8988T (cell line): ENCODE measurements around the gene HYI.
"Not testable (repeated sequence)": the region's sequence is repeated elsewhere in the genome, so short reads cannot be mapped to it uniquely, and the experiment has no call there.

Source experiments
- DNase-seq: peaks from one replicate; pipeline ENCODE4 v3.0.0; 2011

The HYI gene

DNA sequence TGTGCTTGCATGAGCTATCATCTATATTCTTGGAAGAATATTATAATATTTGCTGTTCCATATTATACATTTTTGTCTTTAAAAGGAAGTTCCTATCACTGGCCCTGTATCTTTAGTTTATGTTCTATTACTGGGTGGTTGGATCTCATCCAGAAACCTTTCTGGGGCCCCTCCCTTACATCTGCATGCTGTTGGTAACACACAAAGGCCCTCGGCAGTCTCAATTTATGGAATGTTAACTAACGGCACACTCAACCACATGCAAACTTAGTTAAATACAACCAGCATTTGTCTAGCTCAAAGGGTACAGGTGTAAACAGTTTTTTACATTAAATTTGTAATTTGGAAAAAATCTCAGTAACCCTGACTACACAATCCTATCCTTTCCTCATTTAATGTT, 9.7 kb upstream of the HYI start:
- DNase-seq = no peak

DNA sequence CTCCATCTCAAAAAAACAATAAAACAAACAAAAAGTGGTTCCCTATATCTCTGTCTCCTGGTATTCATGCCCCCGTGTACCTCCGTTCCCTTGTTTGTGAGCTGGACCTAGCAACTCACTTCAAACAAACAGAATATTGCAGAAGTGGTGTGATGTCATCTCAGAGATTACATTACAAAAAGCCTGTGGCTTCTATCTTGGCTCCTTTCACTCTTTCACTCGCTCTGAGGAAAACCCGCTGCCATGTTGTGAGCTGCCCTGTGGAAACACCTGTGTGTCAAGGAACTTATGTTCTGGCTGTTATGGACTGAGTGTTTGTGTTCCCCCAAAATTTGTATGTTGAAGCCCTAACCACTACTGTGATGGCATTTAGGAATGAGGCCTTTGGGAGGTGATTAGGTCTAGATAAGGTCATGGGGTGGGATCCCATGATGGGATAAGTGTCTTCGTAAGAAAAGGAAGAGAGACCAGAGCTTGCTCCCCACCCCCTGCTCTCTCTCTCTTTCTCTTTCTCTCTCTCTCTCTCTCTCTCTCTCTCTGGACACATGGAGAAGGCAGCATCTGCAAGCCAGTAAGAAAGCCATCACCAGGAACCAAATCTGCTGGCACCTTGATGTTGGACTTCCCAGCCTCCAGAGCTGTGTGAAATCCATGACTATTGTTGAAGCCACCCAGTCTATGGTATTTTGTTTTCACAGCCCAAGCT, 7.4 kb upstream of the HYI start:
- no peak for DNase-seq

DNA sequence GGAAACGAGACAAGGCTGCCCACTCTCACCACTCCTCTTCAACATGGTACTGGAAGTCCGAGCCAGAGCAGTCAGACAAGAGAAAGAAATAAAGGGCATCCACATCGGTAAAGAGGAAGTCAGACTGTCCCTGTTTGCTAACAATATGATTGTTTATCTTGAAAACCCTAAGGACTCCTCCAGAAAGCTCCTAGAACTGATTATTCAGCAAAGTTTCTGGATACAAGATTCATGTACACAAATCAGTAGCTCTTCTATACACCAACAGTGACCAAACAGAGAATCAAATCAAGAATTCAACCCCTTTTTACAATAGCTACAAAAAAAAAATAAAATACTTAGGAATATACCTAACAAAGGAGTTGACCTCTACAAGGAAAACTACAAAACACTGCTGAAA, 4.6 kb upstream of the HYI start:
- DNase-seq = not testable (repeated sequence)

DNA sequence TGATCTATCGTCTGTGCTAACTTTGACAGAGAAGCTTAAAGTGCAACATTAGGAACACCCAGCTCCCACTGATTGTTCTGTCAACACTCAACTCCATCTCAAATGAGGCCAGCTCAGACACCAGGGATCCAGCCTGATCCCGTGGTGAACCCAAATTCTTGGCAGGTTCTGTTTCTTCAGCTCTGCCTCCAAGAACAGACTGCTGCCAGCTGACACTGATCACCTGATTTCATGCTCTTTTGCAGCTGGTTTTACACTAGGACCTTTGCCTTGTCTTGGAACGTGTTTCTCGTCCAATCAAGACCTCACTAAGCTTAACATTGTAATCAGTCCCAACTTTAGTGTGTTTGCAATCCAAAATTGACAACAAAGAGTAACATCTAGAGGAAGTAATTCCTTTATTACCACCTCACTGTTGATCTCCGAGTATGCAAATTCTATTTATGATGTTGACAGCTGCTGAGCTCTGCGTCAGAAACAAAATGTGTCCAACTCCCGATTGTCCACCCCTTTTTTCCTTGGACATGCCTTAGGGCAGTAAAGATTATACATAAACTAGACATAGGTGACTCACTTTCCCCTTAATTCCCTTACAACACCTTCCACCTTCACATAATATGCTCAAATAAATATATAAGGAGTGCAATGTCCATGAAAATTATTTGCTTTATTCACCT, 1.6 kb upstream of the HYI start:
- no peak for DNase-seq

DNA sequence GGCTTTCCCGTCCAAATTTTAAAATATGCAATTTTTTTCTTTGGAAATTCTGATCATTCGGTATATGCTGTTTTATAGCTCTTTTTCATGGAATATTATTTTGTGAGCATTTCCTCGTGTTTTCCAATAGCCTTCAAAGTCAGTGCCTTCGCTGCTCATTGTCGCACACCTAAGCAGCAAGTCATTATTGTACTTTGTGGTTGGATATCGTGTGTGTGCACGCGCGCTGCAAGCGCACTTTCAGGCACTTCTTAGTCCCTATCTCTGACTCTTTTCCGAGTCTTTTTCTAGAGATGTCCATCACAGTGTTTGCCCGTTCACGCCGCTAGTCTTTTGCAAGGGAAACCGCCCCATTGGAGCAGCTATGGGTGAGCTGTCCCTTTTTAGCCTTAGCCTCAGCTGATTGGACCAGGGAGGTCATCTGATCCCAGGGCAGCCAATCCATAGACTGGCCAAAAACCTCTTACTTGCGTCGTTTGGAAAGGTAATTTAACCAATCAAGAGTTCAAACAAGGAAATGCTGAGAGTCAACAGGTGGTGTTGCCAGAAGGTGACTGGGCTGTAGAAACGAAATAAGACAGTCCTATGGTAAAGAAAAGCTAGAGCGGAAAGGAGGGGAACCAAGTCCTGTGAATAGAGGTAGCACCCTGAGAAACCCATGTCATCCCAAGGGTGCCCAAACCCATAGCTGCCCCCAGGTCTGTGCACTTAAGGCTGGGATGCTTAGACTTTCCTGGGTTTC, 710 bp upstream of the HYI start:
- DNase-seq = no peak

DNA sequence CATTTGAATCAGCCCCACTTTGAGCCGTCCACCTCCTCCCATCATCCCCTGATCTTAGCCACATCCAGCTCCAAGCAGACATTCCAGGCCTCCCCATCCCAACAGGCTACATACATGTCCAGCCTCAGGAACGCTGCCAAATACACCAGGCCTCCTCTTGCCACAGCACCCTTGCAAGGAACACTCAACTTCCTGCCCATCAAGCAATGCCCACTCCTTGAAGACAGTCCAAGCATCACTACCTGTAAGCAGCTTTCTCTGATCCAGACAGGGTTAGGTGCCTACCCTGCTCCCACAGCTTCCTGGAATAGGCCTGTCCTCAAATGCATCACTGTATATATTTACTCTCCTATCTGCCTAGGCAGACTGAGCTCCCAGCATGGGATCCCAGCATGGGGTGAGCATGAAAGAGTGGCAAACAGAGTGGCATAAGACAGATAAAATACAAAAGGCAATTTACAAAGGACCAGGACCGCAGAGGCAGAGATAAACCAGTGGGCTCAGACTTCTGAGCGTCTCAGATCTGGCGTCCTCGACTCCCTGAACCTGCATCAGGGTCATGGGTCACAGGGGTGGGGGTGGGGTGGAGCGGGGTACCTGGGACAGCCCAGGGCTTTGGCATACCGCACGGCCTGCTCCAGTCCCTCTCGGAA, 816 bp downstream of the HYI start:
- no peak for DNase-seq

DNA sequence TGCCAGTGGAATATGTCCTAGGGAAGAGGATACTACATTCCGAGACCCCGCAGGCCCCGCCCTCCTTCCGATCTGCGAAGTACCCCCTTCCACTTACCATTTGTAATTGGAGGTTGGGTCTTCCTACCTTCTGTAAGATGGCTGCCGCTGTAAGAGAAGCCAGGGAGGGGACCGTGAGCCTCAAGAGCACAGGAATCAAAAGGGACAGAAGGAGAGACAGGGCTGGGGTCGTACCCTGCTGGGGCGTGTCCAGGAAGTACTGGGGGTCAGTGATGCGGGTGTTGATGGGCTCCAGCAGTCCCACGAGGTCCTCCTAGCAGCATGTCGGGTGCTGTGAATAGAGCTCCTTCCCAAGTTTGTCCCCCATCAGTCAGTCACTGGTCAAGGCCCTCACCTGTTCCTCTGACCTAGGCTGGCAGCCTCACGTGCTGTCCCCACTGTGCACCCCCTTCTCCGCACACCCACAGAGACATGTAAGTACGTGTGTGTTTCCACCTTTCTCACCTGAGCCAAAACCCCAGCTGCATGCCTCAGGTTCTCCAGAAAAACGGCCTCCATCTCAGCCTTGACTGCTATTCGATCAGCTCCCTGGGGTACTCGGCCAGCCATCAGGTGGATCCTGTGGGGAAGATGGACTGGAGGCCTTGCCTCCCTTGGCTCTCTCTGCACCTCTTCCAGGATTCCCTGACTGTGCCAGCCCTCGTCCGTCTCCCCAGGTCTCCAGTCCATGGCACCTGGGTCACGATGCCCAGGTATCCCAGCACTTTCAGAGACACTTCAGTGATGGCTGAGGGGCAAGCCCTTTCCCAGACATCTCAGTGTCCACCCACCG, 1.8 kb downstream of the HYI start:
- DNase-seq = no peak

DNA sequence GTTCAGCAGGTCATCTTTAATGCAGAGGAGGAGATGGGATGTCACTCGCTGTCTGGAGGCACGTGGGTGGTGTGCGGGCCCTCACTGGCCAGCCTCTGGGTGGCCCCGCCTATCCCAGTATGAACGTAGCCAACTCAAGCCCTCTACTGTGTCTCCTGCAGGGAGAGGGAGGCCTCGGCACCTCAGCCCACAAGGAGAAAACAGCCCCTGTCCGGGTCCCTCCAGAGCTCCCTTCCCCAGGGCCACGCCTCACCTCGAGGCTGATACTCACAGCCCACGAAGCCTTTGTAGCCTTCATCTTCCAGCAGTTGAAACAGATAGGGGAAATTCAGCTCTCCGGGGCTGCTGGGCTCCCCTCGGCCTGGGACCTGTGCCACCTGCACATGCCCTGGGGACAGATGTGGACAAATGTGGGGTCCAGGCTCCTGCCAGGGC, 2.6 kb downstream of the HYI start:
- DNase-seq = no peak

DNA sequence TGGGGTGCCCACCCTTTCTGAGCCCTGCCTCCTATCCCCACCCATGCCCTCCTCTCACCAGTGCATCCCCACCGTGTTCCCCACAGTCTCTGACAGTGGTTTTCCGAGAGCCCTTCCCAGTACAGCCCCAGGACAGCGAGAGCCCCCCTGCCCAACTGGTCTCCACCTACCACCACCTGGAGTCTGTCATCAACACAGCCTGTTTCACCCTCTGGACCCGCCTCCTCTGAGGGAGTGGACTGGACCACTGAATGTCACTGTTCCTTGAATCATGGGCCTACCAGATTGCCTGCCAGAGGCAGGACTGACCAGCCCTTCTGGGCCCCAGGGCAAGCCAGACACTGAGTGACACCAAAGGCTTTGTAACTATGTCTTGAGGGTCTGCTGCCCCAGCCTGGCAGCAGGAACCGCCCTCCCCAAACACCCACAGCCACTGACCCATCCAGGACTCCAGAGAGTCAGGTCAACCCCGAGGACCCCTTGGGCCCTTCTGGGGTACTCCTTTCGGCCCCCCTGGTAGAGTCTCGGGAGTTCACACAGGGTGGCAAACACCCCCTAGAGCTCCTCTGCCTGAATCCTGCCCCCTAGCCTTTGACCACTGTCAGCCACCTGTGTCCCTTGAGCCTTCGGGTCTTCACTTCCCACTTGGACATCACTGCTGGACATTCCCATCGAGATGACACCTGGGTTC, 3.3 kb downstream of the HYI start:
- no peak for DNase-seq

DNA sequence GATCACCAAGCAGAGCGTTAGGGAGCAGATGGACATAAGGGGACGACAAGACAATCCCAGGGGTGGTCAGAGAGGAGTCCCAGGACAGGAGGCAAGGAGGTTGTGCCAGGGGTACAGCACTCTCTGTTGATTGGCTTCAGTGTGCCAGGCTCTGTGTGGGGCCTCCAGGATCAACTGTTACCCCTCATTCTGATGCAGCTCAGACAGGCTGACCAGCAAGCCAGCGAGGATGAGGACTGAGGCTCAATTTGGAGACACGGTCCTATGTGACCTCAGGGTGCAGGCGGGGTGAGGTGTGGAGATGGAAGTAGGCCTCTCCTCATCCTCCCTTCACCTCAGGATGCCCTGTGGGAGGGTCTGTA, 4.0 kb downstream of the HYI start:
- no peak for DNase-seq

DNA sequence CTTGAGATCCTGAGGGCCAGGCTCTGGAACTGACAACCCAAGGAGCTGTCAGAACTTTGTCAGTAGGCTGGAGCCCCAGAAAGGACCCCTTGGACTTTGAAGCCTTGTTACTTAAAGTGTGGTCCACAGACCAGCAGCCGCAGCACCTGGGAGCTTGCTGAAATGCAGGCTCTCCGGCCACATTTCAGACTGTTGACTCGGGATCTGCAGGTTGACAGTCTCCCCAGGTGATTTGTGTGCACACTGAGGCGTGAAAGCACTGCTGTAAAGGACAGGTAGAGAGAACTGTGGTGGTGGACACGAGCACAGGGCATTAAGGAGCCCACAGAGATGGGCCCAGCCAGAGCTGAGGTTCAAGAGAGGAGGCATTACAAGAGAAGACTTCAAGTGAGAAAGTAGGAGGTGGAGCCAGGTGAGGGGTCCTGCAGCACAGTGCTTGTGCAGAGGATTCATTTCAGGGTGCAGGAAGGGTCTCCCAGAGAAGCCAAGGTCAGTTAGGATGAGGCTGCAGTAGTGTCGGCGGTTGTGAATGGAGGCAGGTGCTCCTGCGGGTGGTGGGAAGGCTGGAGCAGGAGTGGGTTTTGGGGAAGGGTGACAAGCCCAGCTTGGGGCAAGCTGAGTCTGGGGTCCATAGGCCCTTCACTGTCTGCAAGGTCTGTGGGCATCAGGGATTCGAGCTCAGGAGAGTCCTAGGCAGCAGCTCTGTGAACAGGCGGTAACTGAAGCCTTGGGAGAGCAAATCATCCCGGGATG, 4.6 kb downstream of the HYI start:
- no peak for DNase-seq

DNA sequence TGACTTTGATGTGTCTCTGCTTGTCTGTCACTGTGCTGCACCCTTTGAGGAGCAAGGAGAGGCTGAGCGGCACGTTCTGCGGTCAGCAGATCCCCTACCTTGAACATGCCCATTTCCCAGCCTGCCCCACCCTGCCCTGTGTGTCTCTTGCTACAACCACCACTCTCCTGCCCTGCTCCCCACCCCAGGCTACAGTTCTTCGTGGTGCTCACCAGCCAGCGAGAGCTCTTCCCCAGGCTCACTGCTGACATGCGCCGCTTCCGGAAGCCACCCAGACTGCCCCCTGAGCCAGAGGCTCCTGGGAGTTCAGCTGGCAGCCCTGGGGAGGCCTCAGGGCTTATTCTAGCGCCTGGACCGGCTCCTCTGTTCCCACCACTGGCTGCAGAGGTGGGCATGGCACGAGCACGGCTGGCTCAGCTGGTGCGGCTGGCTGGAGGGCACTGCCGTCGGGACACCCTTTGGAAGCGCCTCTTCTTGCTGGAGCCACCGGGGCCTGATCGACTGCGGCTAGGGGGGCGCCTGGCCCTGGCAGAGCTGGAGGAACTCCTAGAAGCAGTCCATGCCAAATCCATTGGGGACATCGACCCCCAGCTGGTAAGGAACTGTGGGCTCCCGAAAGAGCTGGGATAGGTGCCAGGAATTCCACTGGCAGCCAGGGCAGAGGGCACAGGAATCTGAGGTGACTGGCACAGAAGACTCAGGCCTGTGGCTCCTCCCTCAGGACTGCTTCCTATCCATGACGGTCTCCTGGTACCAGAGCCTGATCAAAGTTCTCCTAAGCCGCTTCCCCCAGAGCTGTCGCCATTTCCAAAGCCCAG, 5.6 kb downstream of the HYI start:
- DNase-seq = no peak

DNA sequence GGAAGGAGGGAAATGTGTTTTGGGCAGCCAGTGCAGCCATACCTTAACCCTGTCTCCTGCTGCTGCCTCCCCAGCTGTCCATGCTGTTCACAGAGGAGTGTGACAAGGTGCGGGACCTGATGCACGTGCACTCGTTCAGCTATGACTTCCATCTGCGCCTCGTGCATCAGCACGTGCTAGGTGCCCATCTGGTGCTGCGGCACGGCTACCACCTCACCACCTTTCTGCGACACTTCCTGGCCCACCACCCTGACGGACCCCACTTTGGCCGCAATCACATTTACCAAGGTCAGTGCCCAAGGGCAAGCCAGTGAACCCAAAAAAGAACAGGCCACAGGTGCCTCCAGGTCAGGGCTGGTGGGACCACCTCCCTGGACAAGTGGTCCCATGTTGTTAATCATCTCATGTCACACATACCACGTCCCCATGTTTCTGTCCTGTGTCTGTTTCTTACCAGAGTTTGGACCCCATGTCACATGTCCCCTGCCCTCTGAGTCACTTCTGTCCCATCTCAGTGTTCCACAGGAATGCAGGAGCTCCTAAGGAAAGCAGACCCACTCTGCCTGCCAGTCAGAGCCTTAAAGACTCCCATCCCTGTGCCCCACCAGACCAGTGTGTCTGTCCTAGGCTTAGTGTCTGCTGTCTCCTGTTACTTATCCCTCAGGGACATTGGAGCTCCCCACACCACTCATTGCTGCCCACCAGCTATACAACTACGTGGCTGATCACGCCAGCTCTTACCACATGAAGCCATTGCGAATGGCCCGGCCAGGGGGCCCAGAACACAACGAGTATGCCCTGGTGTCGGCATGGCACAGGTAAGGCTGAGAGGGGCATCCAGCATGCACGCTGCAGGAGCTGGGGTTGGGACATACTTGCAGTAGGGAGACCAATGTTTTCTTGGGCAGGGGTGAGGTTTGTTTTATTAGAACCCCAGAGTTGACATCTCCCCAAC, 6.6 kb downstream of the HYI start:
- no peak for DNase-seq

DNA sequence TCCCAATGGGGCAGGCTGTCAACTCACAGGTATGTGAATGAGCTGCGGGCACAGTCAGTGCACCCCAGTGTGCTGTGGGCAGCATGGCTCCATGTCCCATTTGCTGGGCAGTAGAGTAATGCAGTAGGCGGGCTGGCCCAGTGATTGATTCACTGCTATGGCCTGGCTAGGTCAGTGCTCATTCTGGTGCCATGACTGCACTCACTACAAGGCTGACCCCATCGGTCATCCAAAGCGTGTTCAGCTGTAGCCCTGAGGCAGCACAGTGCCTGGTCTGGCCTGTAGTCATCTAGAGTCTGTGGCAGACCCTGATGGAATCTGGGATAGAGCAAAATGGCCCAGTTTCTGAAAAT, 7.4 kb downstream of the HYI start:
- DNase-seq = no peak

DNA sequence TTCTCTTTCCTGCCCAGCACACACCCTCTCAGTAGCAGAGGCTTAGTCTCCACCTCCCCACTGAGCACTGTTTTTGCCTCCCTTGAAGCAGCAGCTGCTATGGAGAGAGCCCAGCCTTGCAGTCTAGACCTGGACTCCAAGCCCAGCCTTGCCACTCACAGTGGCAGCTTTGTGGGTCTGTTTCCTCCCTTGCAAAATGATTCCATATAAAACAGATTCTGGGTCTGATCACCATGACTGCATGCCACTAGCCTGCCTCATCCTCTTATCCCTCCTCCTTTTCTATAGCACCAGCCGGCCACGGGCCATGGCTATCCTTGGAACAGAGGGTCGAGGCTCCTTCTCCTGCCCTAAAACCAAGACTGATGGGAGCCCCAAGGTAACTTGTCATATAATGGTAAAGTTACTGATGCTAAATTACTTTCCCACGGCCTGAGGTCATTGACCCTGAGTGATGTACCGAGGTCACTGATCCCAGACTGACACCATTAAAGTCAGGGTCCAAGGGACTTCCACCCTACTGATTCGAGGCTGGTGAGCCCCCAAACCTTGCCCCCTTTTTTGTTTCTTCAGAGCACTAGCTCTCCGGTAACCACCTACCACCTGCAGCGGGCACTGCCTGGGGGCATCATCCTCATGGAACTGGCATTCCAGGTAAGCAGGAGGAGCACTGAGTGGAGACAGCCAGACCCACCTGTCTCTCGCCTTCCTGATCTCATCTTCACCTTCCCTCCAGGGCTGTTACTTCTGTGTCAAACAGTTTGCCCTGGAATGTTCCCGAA, 7.9 kb downstream of the HYI start:
- DNase-seq = no peak

DNA sequence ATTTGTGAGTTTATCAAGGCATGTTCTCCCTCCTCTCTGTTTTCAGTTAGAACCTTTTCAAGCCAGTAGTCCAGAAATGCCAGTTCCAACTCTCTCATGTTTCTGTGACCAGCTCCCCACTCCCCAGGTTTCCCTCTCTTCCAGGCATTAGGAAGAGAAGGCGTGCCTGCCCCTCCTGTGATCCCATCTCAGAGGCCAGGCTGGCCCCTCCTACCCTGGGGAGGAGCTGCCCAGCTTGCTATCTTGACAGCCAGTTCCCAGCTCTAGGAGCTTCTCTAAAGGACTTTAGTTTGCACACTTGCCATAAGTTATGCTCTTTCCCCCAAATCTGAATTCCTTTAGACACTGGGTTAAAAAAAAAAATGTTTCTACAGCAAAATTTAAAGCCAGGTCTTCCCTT, 8.9 kb downstream of the HYI start:
- no peak for DNase-seq

DNA sequence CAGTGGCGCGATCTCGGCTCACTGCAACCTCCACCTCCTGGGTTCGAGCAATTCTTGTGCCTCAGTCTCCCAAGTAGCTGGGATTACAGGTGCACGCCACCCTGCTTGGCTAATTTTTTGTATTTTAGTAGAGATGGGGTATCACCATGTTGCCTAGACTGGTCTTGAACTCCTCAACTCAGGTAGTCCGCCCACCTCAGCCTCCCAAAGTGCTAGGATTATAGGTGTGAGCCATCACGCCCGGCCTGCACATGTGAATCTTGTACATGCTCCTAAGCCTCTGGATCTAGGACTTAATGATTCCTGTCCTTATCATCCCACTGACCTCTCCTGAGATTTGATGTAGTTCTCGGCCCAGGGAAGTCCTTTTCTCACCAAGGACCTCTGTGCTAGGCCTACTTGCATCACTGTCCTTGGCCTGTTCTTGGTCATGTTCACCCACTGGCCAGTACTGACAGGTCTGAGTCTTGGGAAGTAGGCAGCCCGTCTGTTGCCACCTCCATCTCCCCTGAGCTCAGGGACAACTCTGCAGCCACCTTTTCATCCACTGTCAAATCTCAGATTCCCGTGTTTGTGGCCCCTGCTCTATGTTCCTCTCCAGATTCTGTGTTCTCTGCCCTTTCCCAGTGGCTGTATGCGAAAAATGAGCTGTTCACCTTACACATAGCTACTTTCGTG, 9.4 kb downstream of the HYI start:
- DNase-seq = no peak
